Activated CD4-positive, alpha-beta memory T cell treated with anti-CD3 and anti-CD28 coated beads, Interleukin-2, amount 10 ng/mL, durations not matched to agents 7 days and 5 days (primary cell): Measurements from ENCODE around the gene GRIK4. TPM values are rescaled to one million over a fixed set of nuclear protein-coding genes. Genes with fewer than 3 reads are reported as not detected.

Source experiments
- CTCF ChIA-PET: fragments of 350-600 bp; sonication (Branson Sonifier 250); formaldehyde crosslinking; loops from one replicate; lab custom pipeline; 2021; ENCODE audit warnings: antibody characterized with exemption, inconsistent platforms; lab: Charles Lee
- POLR2A ChIA-PET: fragments of 350-600 bp; sonication (Branson Sonifier 250); formaldehyde crosslinking; loops from one replicate; lab custom pipeline; 2021; ENCODE audit warnings: antibody characterized with exemption; lab: Charles Lee
- DNase-seq: peaks from one replicate; pipeline ENCODE4 v3.0.0-alpha.2; 2020
- H3K27ac Mint-ChIP-seq: one replicate; pipeline ENCODE4 v1.8.0; 2021; ENCODE audit warnings: mild to moderate bottlenecking, mixed read lengths
- H3K27me3 Mint-ChIP-seq: one replicate; pipeline ENCODE4 v1.8.0; 2021; ENCODE audit warnings: mixed read lengths
- H3K36me3 Mint-ChIP-seq: one replicate; pipeline ENCODE4 v1.8.0; 2021; ENCODE audit warnings: low read depth, mixed read lengths
- H3K4me1 Mint-ChIP-seq: one replicate; pipeline ENCODE4 v1.8.0; 2021; ENCODE audit warnings: mixed read lengths
- H3K4me3 Mint-ChIP-seq: one replicate; pipeline ENCODE4 v1.8.0; 2021; ENCODE audit warnings: mild to moderate bottlenecking, mixed read lengths
- H3K9me3 Mint-ChIP-seq: one replicate; pipeline ENCODE4 v1.8.0; 2021; ENCODE audit warnings: mixed read lengths
- total RNA-seq, 2 experiments: library from RNA; stranded (reverse); gene quantifications; one replicate each; pipeline ENCODE4 v1.2.3, GENCODE V29; 2021

Gene GRIK4
- total RNA-seq, 2 experiments from 2014 or later = not detected

DNA sequence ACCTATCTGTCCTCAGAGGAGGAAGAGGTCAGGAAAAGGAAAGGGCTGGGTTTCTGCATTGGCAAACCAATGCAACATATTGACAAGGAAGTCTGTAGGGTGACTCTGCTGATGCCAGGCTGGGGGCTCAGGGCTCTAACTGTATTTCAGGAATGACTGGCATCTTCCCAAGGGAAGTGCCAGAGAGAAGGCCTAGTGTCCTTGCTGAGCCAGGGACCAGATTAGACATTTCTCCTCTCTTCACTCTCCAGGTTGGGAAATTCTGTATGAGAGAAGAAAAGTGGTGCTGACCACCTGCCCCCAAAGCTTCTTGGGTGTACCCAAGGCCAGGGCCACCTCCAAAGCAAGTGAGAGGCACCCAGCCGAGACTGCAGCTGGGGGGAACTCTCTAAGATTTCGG lies 27.2 kb downstream of the GRIK4 start:
- no peaks in the 10 kb centered on the region for H3K36me3 Mint-ChIP-seq
- no peaks in the 10 kb centered on the region for H3K9me3 Mint-ChIP-seq
- H3K27me3 Mint-ChIP-seq = peaks cover 7% of the 10 kb centered on the region
- ChIA-PET CTCF (no interaction called here), POLR2A (no interaction called here)
- H3K4me3 Mint-ChIP-seq = no peak overlapping the region
- DNase-seq = no peak
- H3K4me1 Mint-ChIP-seq = no peaks in the 10 kb centered on the region
- no peak overlapping the region for H3K27ac Mint-ChIP-seq

DNA sequence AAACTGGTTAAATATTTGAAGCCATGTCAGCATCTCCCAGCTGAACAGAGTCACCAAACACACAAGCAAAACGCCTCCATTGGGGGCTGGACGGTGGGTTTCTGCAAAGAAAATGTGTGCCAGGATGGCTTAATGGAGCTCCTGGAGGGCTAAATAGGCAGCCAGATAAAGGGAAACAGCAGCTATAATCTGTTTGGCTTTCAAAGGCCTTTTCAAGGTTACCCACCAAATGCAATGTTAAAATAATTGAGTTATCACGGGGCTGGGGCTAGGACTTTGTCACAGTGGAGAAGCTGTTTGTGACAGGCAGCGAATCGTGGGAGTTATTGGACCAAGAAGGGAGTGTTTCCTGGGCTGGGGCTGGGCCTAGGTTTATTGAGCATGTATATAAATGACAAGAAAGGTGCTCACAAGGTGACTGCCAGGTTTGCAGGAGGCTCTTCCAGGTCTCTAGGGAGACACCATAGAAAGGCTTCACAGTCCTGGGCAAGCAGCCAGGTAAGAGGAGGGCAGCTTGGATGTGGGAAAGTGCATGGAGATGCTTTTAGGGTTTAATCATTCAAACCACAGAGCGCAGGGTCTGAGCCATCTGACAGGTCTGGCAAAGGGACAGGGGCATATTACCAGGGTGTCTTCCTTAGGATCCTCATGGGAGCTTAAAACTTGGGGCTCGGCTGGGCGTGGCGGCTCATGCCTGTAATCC lies 28.3 kb downstream of the GRIK4 start:
- no peaks in the 10 kb centered on the region for H3K4me1 Mint-ChIP-seq
- H3K4me3 Mint-ChIP-seq = no peak overlapping the region
- POLR2A ChIA-PET = no interaction called here
- no peak for DNase-seq
- H3K36me3 Mint-ChIP-seq = no peaks in the 10 kb centered on the region
- peaks cover 6% of the 10 kb centered on the region for H3K27me3 Mint-ChIP-seq
- H3K9me3 Mint-ChIP-seq = no peaks in the 10 kb centered on the region
- CTCF ChIA-PET = no interaction called here
- H3K27ac Mint-ChIP-seq = no peak overlapping the region

DNA sequence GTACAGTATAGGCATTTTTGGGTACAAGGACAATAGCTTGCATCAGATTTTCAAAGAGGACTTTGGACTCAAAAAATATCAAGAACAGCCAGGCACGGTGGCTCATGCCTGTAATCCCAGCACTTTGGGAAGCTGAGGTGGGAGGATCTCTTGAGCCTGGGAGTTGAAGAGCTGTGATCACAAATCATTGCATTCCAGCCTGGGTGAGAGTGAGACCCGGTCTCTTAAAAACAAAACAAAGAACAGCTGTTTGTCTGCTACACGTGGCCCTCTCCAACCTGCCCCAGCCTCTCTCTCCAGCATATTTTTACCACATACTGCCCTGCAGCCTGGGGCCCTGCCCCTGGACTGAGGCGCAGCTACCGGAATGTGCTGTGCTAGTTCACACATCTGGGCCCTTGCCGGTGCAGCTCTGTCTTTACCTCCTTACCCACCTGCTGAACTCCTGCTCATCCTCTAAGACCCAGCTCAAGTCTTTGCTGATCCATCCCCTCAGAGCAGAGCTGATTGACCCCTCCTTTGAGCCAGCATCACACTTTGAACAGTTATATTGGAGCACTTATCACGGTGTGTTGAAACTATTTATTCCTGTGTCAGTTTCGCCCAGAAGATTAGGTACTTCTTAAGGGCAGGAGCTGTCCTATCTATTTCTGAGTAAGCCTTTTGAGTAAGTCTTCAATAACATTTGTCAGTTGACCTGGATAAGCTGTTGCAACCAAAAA lies 29.4 kb downstream of the GRIK4 start:
- H3K4me1 Mint-ChIP-seq = peaks cover 4% of the 10 kb centered on the region
- H3K27ac Mint-ChIP-seq = no peak overlapping the region
- CTCF ChIA-PET = no interaction called here
- H3K27me3 Mint-ChIP-seq = peaks cover 6% of the 10 kb centered on the region
- POLR2A ChIA-PET = no interaction called here
- no peaks in the 10 kb centered on the region for H3K9me3 Mint-ChIP-seq
- no peak for DNase-seq
- no peaks in the 10 kb centered on the region for H3K36me3 Mint-ChIP-seq
- H3K4me3 Mint-ChIP-seq = no peak overlapping the region

DNA sequence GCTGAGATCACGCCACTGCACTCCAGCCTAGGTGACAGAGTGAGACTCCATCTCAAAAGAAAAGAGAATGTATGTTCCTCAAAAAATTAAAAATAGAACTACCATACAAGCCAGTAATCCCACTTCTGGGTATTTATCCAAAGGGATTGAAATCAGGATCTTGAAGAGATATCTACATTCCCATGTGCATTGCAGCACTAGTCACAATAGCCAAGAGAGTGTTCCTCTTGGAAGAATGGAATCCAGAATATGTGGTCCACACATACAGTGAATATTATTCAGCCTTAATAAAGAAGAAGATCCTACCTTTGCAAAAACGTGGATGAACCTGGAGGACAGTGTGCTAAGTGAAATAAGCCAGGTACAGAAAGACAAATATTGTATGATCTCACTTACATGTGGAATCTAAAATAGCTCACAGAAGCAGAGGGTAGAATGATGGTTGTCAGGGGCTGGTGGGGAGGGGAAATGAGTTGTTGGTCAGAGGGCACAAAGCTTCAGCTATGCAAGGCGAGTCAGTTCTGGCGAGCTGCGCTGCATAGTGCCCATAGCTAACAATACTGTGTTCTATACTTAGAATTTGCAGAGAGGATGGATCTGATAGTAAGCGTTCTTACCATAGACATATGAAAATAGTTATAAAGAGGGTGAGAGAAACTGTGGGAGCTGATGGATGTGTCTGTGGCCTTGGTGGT lies 32.1 kb downstream of the GRIK4 start:
- POLR2A ChIA-PET = no interaction called here
- Mint-ChIP-seq H3K4me1 (peaks cover 5% of the 10 kb centered on the region), H3K27ac (no peak overlapping the region), H3K4me3 (no peak overlapping the region), H3K9me3 (no peaks in the 10 kb centered on the region), H3K36me3 (no peaks in the 10 kb centered on the region), H3K27me3 (peaks cover 8% of the 10 kb centered on the region)
- no peak for DNase-seq
- CTCF ChIA-PET = no interaction called here

DNA sequence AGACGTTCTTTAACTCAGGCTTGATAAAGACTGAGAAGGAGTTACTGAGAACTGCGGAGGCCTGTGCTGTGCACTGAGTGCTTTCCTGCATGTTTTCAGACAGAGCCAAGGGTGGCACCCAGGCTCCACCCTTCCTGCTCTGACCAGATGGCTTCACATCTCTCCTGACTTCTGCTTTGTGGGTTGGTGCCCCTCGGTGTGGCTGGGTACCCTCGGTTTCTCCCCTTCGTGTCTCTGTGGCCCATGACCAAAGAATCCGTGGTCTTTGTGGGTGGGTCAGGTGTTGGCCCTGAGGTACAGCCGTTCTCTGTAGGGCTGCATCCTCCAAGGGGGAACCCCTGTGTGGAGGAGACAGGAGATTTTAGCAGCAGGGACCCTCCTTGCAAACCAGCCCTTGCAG lies 34.3 kb downstream of the GRIK4 start:
- DNase-seq = no peak
- peaks cover 8% of the 10 kb centered on the region for H3K27me3 Mint-ChIP-seq
- H3K36me3 Mint-ChIP-seq = no peaks in the 10 kb centered on the region
- POLR2A ChIA-PET = no interaction called here
- H3K9me3 Mint-ChIP-seq = no peaks in the 10 kb centered on the region
- CTCF ChIA-PET = no interaction called here
- no peak overlapping the region for H3K27ac Mint-ChIP-seq
- H3K4me3 Mint-ChIP-seq = no peak overlapping the region
- H3K4me1 Mint-ChIP-seq = peaks cover 5% of the 10 kb centered on the region

- H3K4me3 Mint-ChIP-seq = no peak overlapping the region
- ChIA-PET CTCF (no interaction called here), POLR2A (no interaction called here)
- H3K9me3 Mint-ChIP-seq = no peaks in the 10 kb centered on the region
- H3K27me3 Mint-ChIP-seq = peaks cover 6% of the 10 kb centered on the region
- DNase-seq = no peak
- H3K27ac Mint-ChIP-seq = no peak overlapping the region
- peaks cover 5% of the 10 kb centered on the region for H3K4me1 Mint-ChIP-seq
- no peaks in the 10 kb centered on the region for H3K36me3 Mint-ChIP-seq
Observed at GRCh38 chr11:120546312-120547205, 35.0 kb downstream of the GRIK4 start.

GRCh38 chr11:120547316-120547715 lies 35.8 kb downstream of the GRIK4 start:
- peaks cover 6% of the 10 kb centered on the region for H3K27me3 Mint-ChIP-seq
- no peaks in the 10 kb centered on the region for H3K36me3 Mint-ChIP-seq
- CTCF ChIA-PET = no interaction called here
- no peak overlapping the region for H3K4me3 Mint-ChIP-seq
- POLR2A ChIA-PET = no interaction called here
- H3K27ac Mint-ChIP-seq = no peak overlapping the region
- no peaks in the 10 kb centered on the region for H3K9me3 Mint-ChIP-seq
- H3K4me1 Mint-ChIP-seq = peaks cover 7% of the 10 kb centered on the region
- no peak for DNase-seq

DNA sequence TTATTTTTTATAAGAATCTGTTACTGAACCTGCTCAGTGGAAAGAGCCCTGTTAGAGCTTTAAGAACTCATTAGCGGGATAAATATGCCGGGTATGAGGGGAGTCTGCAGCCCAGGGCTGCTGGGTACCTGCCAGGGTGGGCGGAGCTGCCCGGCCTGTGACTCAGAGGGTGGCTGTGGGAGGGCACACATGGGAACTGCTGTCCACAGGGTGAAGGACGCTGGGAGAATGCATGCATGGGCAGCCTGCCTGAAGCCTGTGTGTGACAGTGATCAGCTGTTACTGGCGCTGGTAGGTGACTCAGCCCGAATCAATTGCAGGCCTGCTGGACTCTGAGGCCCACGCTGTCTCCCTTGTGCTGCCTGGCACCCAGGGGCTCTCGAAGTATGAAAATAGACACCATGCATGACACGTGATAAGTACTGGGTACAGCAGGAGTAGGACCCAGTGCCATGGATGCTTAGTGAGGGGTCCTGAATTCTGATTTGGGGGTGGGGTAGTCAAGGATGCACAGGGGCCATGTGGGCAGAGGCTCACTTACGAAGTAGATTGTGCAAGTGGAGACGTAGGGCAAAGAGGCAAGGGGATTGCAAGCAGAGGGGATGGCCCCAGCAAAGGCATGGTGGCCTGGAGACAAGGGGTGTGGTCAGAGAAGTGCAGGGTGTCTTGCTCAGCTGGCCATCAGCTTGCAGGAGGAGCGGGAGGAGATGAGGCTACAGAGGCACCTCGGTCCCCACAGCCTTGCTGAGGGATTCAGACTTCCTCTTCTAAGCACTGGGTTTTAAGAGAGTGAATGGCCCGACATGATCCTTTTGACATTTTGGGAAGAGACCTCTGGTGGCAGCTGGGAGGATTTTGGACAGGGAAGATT lies 36.5 kb downstream of the GRIK4 start:
- DNase-seq = no peak
- H3K4me1 Mint-ChIP-seq = peaks cover 9% of the 10 kb centered on the region
- peaks cover 8% of the 10 kb centered on the region for H3K27me3 Mint-ChIP-seq
- no peaks in the 10 kb centered on the region for H3K9me3 Mint-ChIP-seq
- H3K27ac Mint-ChIP-seq = no peak overlapping the region
- H3K4me3 Mint-ChIP-seq = no peak overlapping the region
- ChIA-PET CTCF (no interaction called here), POLR2A (no interaction called here)
- H3K36me3 Mint-ChIP-seq = no peaks in the 10 kb centered on the region

DNA sequence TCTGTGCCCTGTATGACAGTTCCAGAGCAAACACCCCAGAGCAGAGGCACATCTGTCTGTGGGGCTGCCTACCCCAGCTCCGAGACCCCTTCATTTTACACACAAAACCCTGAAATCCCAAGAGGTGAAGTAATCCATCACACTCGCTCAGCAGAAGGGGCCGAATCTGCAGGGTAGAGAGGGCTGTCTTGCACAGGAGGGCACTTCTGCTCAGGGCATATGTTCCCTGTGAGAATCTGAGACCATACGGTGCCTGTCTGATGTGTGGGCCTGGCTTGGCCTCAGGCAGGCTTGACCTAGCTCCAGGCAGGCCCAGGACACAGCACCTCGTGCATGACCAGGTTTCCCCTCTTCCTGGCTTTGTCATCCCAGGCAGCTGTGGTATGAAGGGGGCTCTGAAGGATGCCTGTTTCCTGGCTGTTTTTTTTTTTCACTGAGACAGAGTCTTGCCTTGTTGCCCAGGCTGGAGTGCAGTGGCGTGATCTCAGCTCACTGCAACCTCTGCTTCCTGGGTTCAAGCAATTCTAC lies 37.2 kb downstream of the GRIK4 start:
- CTCF ChIA-PET = no interaction called here
- Mint-ChIP-seq H3K27me3 (peaks cover 7% of the 10 kb centered on the region), H3K36me3 (no peaks in the 10 kb centered on the region), H3K4me3 (no peak overlapping the region), H3K4me1 (peaks cover 9% of the 10 kb centered on the region), H3K9me3 (no peaks in the 10 kb centered on the region), H3K27ac (no peak overlapping the region)
- POLR2A ChIA-PET = no interaction called here
- DNase-seq = no peak

- ChIA-PET CTCF (no interaction called here), POLR2A (no interaction called here)
- Mint-ChIP-seq H3K4me1 (peaks cover 9% of the 10 kb centered on the region), H3K36me3 (no peaks in the 10 kb centered on the region), H3K27me3 (peaks cover 5% of the 10 kb centered on the region), H3K4me3 (no peak overlapping the region), H3K27ac (no peak overlapping the region), H3K9me3 (no peaks in the 10 kb centered on the region)
- DNase-seq = no peak
Observed at GRCh38 chr11:120549346-120549745, 37.8 kb downstream of the GRIK4 start.

DNA sequence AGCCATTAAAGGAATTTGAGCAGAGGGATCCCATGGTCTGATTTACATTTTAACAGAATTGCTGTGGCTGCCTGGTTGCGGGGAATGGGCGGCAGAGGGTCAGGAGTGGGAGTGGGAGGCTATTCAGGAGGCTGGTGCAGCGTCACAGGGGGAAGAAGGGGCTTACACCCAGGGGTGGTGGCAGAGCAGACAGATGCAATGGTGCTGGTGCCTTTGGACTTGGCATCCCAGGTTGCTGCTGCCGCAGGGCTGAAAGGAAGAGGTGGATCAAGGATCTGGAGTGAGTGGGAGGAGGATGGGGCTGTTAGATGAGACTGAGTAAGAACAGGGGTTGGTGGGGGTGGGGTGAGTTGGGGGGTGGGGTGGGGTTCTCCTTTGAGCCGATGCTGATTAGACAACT lies 38.5 kb downstream of the GRIK4 start:
- H3K4me1 Mint-ChIP-seq = peaks cover 9% of the 10 kb centered on the region
- POLR2A ChIA-PET = no interaction called here
- H3K27me3 Mint-ChIP-seq = peaks cover 5% of the 10 kb centered on the region
- no peaks in the 10 kb centered on the region for H3K9me3 Mint-ChIP-seq
- H3K4me3 Mint-ChIP-seq = no peak overlapping the region
- no peak for DNase-seq
- H3K36me3 Mint-ChIP-seq = no peaks in the 10 kb centered on the region
- no peak overlapping the region for H3K27ac Mint-ChIP-seq
- CTCF ChIA-PET = no interaction called here

GRCh38 chr11:120551191-120551590 lies 39.6 kb downstream of the GRIK4 start:
- H3K4me3 Mint-ChIP-seq = no peak overlapping the region
- ChIA-PET POLR2A (no interaction called here), CTCF (no interaction called here)
- no peaks in the 10 kb centered on the region for H3K9me3 Mint-ChIP-seq
- no peak overlapping the region for H3K27ac Mint-ChIP-seq
- H3K27me3 Mint-ChIP-seq = peaks cover 6% of the 10 kb centered on the region
- peaks cover 4% of the 10 kb centered on the region for H3K4me1 Mint-ChIP-seq
- no peak for DNase-seq
- H3K36me3 Mint-ChIP-seq = no peaks in the 10 kb centered on the region
